ENCODE measurements around the gene C5orf63. TPM values are rescaled to one million over a fixed set of nuclear protein-coding genes. Genes with fewer than 3 reads are reported as not detected.
"Not testable (repeated sequence)": the region's sequence is repeated elsewhere in the genome, so short reads cannot be mapped to it uniquely, and the experiment has no call there.

Gene C5orf63
- polyA plus RNA-seq, 1 donor, result 6.0 TPM

DNA sequence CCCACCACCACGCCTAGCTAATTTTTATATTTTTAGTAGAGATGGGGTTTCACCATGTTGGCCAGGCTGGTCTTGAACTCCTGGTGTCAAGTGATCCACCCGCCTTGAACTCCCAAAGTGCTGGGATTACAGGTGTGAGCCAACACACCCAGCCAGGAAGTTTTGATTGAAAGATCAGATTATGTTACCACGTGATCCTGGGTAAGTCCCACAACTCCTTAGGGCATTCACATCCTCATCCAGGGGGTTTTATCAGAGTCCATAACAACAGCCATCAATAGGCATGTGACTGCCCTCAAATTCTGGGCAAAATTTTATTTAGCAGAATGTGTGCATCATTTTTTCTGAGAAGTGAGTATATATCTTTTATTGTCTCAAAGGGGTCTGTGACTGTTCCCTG, 68.0 kb downstream of the C5orf63 start:
- not testable (repeated sequence) for DNase-seq

DNA sequence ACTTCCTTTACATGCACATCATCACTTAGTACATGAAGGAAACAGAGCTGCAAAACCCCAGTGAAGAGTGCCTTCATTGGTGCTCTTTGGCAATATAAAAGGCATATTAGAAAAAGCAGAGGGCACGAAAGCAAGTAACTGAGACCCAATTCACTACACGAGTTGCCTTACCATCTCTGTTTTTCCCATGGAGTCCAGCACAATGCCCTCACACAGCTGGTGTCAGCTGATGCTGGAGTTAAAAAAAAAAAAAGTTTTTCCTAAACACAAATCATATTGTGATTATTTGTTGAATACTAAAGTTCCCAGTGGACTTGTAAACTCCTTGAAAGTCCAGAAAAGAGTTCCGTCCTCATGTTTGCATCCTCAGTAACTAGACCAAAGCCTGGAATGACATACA, 68.6 kb downstream of the C5orf63 start:
- DNase-seq, result no peak

DNA sequence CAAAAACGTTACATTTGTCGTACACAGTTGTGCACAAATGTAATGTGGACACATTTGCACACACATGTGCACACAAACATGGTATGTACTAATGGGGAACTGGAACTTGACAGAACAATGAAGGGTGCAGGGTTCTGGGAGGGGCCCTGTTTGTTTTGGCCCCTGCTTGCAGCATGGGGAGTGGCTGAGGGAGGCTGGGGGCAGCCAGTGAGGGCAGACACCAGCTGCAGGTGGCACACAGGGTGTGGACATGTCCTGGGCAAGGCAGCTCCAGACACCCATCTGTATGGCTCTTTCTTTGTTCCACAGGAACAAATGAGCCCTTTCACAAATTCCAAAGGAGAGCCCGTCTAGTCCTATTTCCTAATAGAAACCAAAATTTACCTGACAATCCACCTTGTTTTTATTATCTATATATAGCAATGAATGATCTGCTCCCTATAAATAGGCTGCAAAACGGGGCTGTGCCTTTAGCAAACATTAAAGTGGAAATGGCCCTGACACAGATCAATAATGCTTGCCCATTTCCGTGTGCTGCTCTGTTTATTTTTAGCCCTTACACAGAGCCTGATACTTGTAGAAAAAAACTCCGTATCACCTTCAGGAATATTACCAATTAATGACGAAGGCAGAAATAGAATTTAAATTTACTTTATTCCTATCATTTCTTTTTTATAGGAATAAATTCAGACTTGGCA, 69.4 kb downstream of the C5orf63 start:
- no peak for DNase-seq

DNA sequence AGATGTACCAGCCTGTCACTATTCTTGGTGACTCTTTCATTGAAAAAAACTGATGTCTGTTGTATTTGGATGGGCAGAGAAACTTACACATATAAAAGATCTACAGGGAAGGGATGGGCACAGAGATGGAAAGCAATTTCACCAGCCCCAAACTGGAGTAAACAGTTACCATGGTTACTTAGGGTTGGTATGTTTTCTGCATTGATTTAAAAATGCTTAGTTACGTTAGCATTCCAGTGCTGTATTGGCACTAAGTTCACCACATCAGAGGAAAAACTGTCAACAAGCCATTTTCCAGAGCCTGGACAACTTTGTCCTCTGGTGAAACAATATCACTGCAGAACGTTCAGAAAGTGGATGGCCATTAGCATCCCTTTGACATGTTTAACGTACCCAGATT, 70.9 kb downstream of the C5orf63 start:
- no peak for DNase-seq

DNA sequence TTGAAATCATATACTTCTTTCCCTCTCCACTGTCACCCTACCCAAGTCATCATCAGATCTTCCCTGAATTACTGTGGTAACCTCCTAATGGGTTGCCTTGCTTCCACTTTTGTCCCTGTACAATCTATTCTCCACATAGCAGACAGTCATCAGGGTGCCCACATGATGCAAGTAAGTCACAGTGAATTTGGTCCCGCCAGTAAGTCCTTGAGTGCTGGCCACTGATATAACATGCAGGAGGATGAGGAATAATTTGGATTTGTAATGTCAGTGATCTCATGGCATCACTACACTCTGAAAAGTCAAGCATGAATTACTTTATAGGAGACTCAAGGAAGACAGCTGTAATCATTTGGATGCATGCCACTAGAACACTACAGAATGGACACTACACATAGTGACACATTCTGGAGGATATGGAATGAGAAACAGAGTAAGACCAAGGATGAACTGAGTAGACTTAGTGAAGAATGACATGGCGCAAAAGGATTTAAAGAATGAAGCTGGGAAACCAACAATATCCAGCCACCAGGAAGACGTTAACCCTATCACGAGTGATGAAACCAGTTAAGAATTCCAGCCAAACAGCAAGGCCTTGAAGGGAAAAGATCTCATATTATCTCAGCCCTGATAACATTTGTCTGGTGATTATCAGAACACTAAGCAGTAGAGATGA, 71.5 kb downstream of the C5orf63 start:
- no peak for DNase-seq

Other genes with a start within 250 kb of the C5orf63 start
- 6.2 TPM for gene MARCHF3, start 42.9 kb downstream of the C5orf63 start, polyA plus RNA-seq (ENCODE audit: insufficient read length)
- gene MEGF10, start 217.3 kb upstream of the C5orf63 start, polyA plus RNA-seq (ENCODE audit: insufficient read length), result 43.1 TPM

Measured in hindlimb muscle (tissue), 1 donor.